CD4-positive, alpha-beta T cell (primary cell): ENCODE results near the gene TEAD2. TPM values are rescaled to one million over a fixed set of nuclear protein-coding genes. Genes with fewer than 3 reads are reported as not detected.
A peak's percentile ranks its signal among the peaks of the same experiment; 100 is the strongest.

ENCODE experiments used
- ATAC-seq: fragments of 200-7000 bp; cut with Tn5 transposase; one replicate; pipeline ENCODE4 v1.10.0; 2022; ENCODE audit warnings: mild to moderate bottlenecking; ENCODE audit not compliant: poor library complexity
- CTCF ChIA-PET: fragments of 350-600 bp; sonication (Branson Sonifier 250); formaldehyde crosslinking; loops from one replicate; lab custom pipeline; 2021; ENCODE audit warnings: antibody characterized with exemption, inconsistent platforms; lab: Charles Lee
- POLR2A ChIA-PET: fragments of 350-600 bp; sonication (Branson Sonifier 250); formaldehyde crosslinking; loops from one replicate; lab custom pipeline; 2021; ENCODE audit warnings: antibody characterized with exemption, inconsistent platforms; lab: Charles Lee
- DNase-seq, 14 experiments: peaks; one replicate each; pipeline ENCODE4 v3.0.0-alpha.2; 2013 to 2020; ENCODE audit warnings: mixed read lengths in 2 of 14
- H3K27ac ChIP-seq, 2 donors: one replicate each; pipeline versions ENCODE4 v1.5.1 to v1.7.0; 2013; ENCODE audit warnings: low read length in 2 of 2, low read depth in 1 of 2, mild to moderate bottlenecking in 1 of 2
- H3K27me3 ChIP-seq, 2 experiments: 1 replicate in 1 of 2; 2 replicates in 1 of 2; pipeline versions ENCODE4 v1.6.1 to v1.7.0; 2013; ENCODE audit warnings: low read length in 2 of 2, control low read depth in 1 of 2, mild to moderate bottlenecking in 1 of 2, moderate library complexity in 1 of 2; ENCODE audit not compliant: insufficient read depth in 2 of 2, control insufficient read depth in 1 of 2
- H3K36me3 ChIP-seq: one replicate; pipeline ENCODE4 v1.6.1; 2013; ENCODE audit warnings: low read length, control low read depth; ENCODE audit not compliant: insufficient read depth
- H3K4me1 ChIP-seq: one replicate; pipeline ENCODE4 v1.6.1; 2013; ENCODE audit warnings: low read length, control low read depth; ENCODE audit not compliant: insufficient read depth
- H3K4me3 ChIP-seq: one replicate; pipeline ENCODE4 v1.5.1; 2013; ENCODE audit warnings: mild to moderate bottlenecking, low read length, moderate library complexity
- H3K9me3 ChIP-seq, 2 experiments: 1 replicate in 1 of 2; 2 replicates in 1 of 2; pipeline versions ENCODE4 v1.6.1 to v1.7.0; 2013; ENCODE audit warnings: low read length in 2 of 2, mild to moderate bottlenecking in 2 of 2, control low read depth in 1 of 2, moderate library complexity in 1 of 2; ENCODE audit not compliant: control insufficient read depth in 1 of 2, insufficient read depth in 1 of 2
- H3K27ac Mint-ChIP-seq: one replicate; pipeline ENCODE4 v1.8.0; 2020; ENCODE audit warnings: mixed read lengths
- H3K27me3 Mint-ChIP-seq: one replicate; pipeline ENCODE4 v1.8.0; 2021; ENCODE audit warnings: mixed read lengths
- H3K36me3 Mint-ChIP-seq: one replicate; pipeline ENCODE4 v1.8.0; 2021; ENCODE audit warnings: low read depth, mixed read lengths
- H3K4me1 Mint-ChIP-seq: one replicate; pipeline ENCODE4 v1.8.0; 2021; ENCODE audit warnings: low read depth, mixed read lengths
- H3K4me3 Mint-ChIP-seq: one replicate; pipeline ENCODE4 v1.8.0; 2020; ENCODE audit warnings: mild to moderate bottlenecking, mixed read lengths
- H3K9me3 Mint-ChIP-seq: one replicate; pipeline ENCODE4 v1.8.0; 2020; ENCODE audit warnings: mixed read lengths
- CTCF ChIP-seq: fragments of 200-600 bp; IDR thresholded peaks from one replicate; pipeline ENCODE4 v1.8.0; 2022; ENCODE audit warnings: antibody characterized with exemption, mild to moderate bottlenecking
- intact Hi-C, 2 experiments: fragments of 100-400 bp; cut with DNase I in 1 of 2; cut with micrococcal nuclease in 1 of 2; formaldehyde crosslinking; loops; one replicate each; pipeline versions ENCODE4 v1.15.1 to v1.9.0; 2023 to 2025; cut with DNase I, micrococcal nuclease
- total RNA-seq, 174 experiments: library from RNA in 2 of 174; stranded (reverse) in 2 of 174; gene quantifications; one replicate each; pipeline ENCODE4 v1.2.3 and lab custom pipeline; 2021 to 2026

TEAD2 gene
- total RNA-seq, 2 experiments from 2014 or later: not detected

- Histone ChIP-seq H3K36me3 (no peaks in the 10 kb centered on the region), H3K27ac (no peak overlapping the region), H3K4me1 (peaks cover 28% of the 10 kb centered on the region), H3K27me3 (no peaks in the 10 kb centered on the region), H3K9me3 (no peaks in the 10 kb centered on the region), H3K4me3 (no peak overlapping the region)
- peaks cover 21% of the 10 kb centered on the region for H3K4me1 Mint-ChIP-seq
- intact Hi-C loops: loop anchor here in 1 of 2 experiments (10.0 kb wide), 1 partner anchor 147 kb away; no protein-coding TSS in a partner anchor
- H3K27ac Mint-ChIP-seq: no peak overlapping the region
- no peak for TF ChIP-seq CTCF
- POLR2A ChIA-PET: interaction anchor here (0.7 to 1.5 kb wide), 4 partner anchors 9 to 55 kb away, joined by 3 to 6 read pairs (median 4); partner anchors contain the start of gene GFY
- CTCF ChIA-PET: interaction anchor here (0.7 kb wide), 1 partner anchor 199 kb away, joined by 4 read pairs; no protein-coding TSS in a partner anchor
- peak overlapping the region; percentile 2 for H3K4me3 Mint-ChIP-seq
- H3K27me3 Mint-ChIP-seq: no peaks in the 10 kb centered on the region
- H3K36me3 Mint-ChIP-seq: no peaks in the 10 kb centered on the region
- ATAC-seq (peak; percentile 41), DNase-seq (peak in 1 of 14 experiments; percentile 15)
- no peaks in the 10 kb centered on the region for H3K9me3 Mint-ChIP-seq
These were observed 35.9 kb upstream of the TEAD2 start for GRCh38 chr19:49398001-49398615.

GRCh38 chr19:49396738-49397505 lies 34.7 kb upstream of the TEAD2 start:
- no peak for TF ChIP-seq CTCF
- ChIA-PET POLR2A (interaction anchor here (0.7 to 1.5 kb wide), 4 partner anchors 10 to 57 kb away, joined by 3 to 6 read pairs (median 4); partner anchors contain the start of gene GFY), CTCF (no interaction called here)

GRCh38 chr19:49395581-49396407 lies 33.6 kb upstream of the TEAD2 start:
- Histone ChIP-seq H3K27ac (no peak overlapping the region), H3K4me3 (no peak overlapping the region), H3K27me3 (no peaks in the 10 kb centered on the region), H3K36me3 (no peaks in the 10 kb centered on the region), H3K9me3 (no peaks in the 10 kb centered on the region), H3K4me1 (peaks cover 37% of the 10 kb centered on the region)
- intact Hi-C loops: loop anchor here in 1 of 2 experiments (10.0 kb wide), 1 partner anchor 149 kb away; no protein-coding TSS in a partner anchor
- no peak for TF ChIP-seq CTCF
- Mint-ChIP-seq H3K4me1 (peaks cover 29% of the 10 kb centered on the region), H3K27ac (no peak overlapping the region), H3K36me3 (no peaks in the 10 kb centered on the region), H3K27me3 (no peaks in the 10 kb centered on the region), H3K4me3 (no peak overlapping the region), H3K9me3 (no peaks in the 10 kb centered on the region)
- POLR2A ChIA-PET: interaction anchor here (1.1 kb wide), 1 partner anchor 58 kb away, joined by 3 read pairs; no protein-coding TSS in a partner anchor
- DNase-seq (no peak), ATAC-seq (no peak)
- CTCF ChIA-PET: interaction anchor here (1.3 kb wide), 1 partner anchor 47 kb away, joined by 3 read pairs; no protein-coding TSS in a partner anchor

More at GRCh38 chr19:49396738-49397505, 34.7 kb upstream of the TEAD2 start:
- H3K27ac Mint-ChIP-seq: no peak overlapping the region
- no peak overlapping the region for H3K4me3 Mint-ChIP-seq
- no peaks in the 10 kb centered on the region for H3K9me3 Mint-ChIP-seq
- H3K4me1 Mint-ChIP-seq: peaks cover 24% of the 10 kb centered on the region
- Histone ChIP-seq H3K36me3 (no peaks in the 10 kb centered on the region), H3K4me3 (no peak overlapping the region), H3K4me1 (peaks cover 31% of the 10 kb centered on the region), H3K27ac (no peak overlapping the region), H3K27me3 (no peaks in the 10 kb centered on the region), H3K9me3 (no peaks in the 10 kb centered on the region)
- intact Hi-C loops: loop anchor here in 1 of 2 experiments (10.0 kb wide), 1 partner anchor 148 kb away; no protein-coding TSS in a partner anchor
- ATAC-seq: no peak
- no peaks in the 10 kb centered on the region for H3K36me3 Mint-ChIP-seq
- DNase-seq: no peak
- no peaks in the 10 kb centered on the region for H3K27me3 Mint-ChIP-seq
